Heart left ventricle (tissue), 16 donors: ENCODE results near the gene CPNE4. TPM values are rescaled to one million over a fixed set of nuclear protein-coding genes. Genes with fewer than 3 reads are reported as not detected.

Experiments used
- ATAC-seq, 4 donors: fragments of 200-7000 bp; cut with Tn5 transposase; one replicate each; pipeline ENCODE4 v1.9.1; 2020 to 2022; ENCODE audit warnings: moderate library complexity in 4 of 4, mild to moderate bottlenecking in 3 of 4, moderate number of reproducible peaks in 1 of 4
- DNase-seq, 5 donors: peaks; one replicate each; pipeline ENCODE4 v3.0.0-alpha.2; 2020
- H3K27ac ChIP-seq, 12 donors: fragments of 200-600 bp; sonication (generic) in 4 of 12; one replicate each; pipeline versions ENCODE4 v1.5.0 to v1.8.0; 2016 to 2022; ENCODE audit warnings: mild to moderate bottlenecking in 2 of 12
- H3K27me3 ChIP-seq, 9 donors: fragments of 200-600 bp; sonication (generic) in 2 of 9; one replicate each; pipeline versions ENCODE4 v1.5.1 to v1.8.0; 2016 to 2022; ENCODE audit warnings: mild to moderate bottlenecking in 3 of 9
- H3K36me3 ChIP-seq, 9 donors: fragments of 200-600 bp; sonication (generic) in 2 of 9; one replicate each; pipeline versions ENCODE4 v1.5.0 to v1.8.0; 2018 to 2022; ENCODE audit warnings: mild to moderate bottlenecking in 2 of 9
- H3K4me1 ChIP-seq, 12 donors: fragments of 200-600 bp; sonication (generic) in 4 of 12; one replicate each; pipeline versions ENCODE4 v1.5.0 to v1.8.0; 2016 to 2022; ENCODE audit warnings: mild to moderate bottlenecking in 3 of 12
- H3K4me3 ChIP-seq, 12 donors: fragments of 200-600 bp; sonication (generic) in 4 of 12; one replicate each; pipeline versions ENCODE4 v1.5.0 to v1.8.0; 2017 to 2022; ENCODE audit warnings: mild to moderate bottlenecking in 9 of 12, moderate library complexity in 4 of 12
- H3K9me3 ChIP-seq, 12 donors: fragments of 200-600 bp; sonication (generic) in 4 of 12; one replicate each; pipeline versions ENCODE4 v1.5.0 to v1.8.0; 2016 to 2022; ENCODE audit warnings: mild to moderate bottlenecking in 1 of 12
- POLR2A ChIP-seq, 2 donors: fragments of 450-650 bp; IDR thresholded peaks; one replicate each; pipeline ENCODE4 v1.6.1; 2017; ENCODE audit warnings: antibody characterized with exemption in 2 of 2, mild to moderate bottlenecking in 2 of 2, moderate library complexity in 2 of 2
- WGBS, 4 donors: extraction: QIAGEN DNeasy Blood & Tissue Kit in 2 of 4; methylation state at CpG; one replicate each; pipeline versions ENCODE4 v1.1.5 to v1.1.7; 2013 to 2018; 5-methylcytosine and 5-hydroxymethylcytosine counted together
- intact Hi-C, 10 donors: fragments of 100-400 bp; cut with DNase I; formaldehyde crosslinking; loops; one replicate each; pipeline versions ENCODE4 v1.11.1 to v1.14.2; 2022
- polyA plus RNA-seq, 2 donors: library from polyadenylated mRNA; stranded (reverse); fragments of 200-250 nt; gene quantifications; one replicate each; pipeline ENCODE4 v1.2.3, GENCODE V29; 2013
- total RNA-seq, 9 donors: library from RNA; depleted of rRNA in 2 of 9; stranded (reverse); fragments of >200 nt in 2 of 9; fragmentation: NEBNext Ultra II Directional in 3 of 9; extraction: Animal tissue kit (Norgen Biotek cat#: 25700) in 3 of 9; gene quantifications; one replicate each; pipeline versions ENCODE4 v1.1.0 to v1.2.4, GENCODE V29; 2016 to 2023
- TF ChIP-seq, protein P1 (sequence below), 12 donors: fragments of 200-600 bp; sonication (generic) in 4 of 12; IDR thresholded peaks; one replicate each; pipeline versions ENCODE4 v1.5.0 to v1.8.0; 2018 to 2022; ENCODE audit warnings: antibody characterized with exemption in 12 of 12, mild to moderate bottlenecking in 5 of 12
- donor health status: ischemic (EF 13 %, LVEDD 7.1; RV severe dilation, severe dysfunction).
- donor health status: healthy with polysubstance abuse.
- donor health status: DM: no; HTN: yes; CAD: no.
- donor health status: DM: no; HTN: no; CAD: no.
- donor health status: ischemic (EF 25% LVEDD 6.9; RV normal size, moderate dysfunction).
- donor health status: ischemic (EF 25% LVEDD 5.7; RV mildly dilated, moderate dysfunction).
- donor health status: healthy.
- donor health status: DM: yes; HTN: yes; CAD: no.
- donor health status: ischemic (EF 35%, LVEDD 5.7; RV mildly dilated, moderate dysfunction).
- donor health status: nonischemic (EF 11% LVEDD 7.7; RV severe dilation, severe dysfunction).
- donor health status: DM: yes; HTN: yes; CAD: no.
- donor health status: PGD.
- donor health status: ischemic (EF 29% LVEDD 5.4; RV normal size, mild dysfunction).
- donor health status: nonischemic (EF 23%, LVEDD 6.1; RV moderate dilation, normal function).

CPNE4 gene
- total and polyA plus RNA-seq, 11 donors, result 1.7 to 99.7 (median 24.9) TPM

- ATAC-seq, result no peak
- intact Hi-C loops, result no loop called here
- H3K9me3 ChIP-seq, result no peaks in the 10 kb centered on the region
- H3K4me1 ChIP-seq, result no peaks in the 10 kb centered on the region
- H3K27me3 ChIP-seq, result no peaks in the 10 kb centered on the region
- 55 to 70% (median 67%) methylated on average over 2 of the region's 2 CpGs for WGBS, 4 donors
- no peak overlapping the region for H3K4me3 ChIP-seq
- TF ChIP-seq POLR2A (IDR thresholded peaks at IDR 0.05), result no peak
- TF ChIP-seq, protein P1, sequence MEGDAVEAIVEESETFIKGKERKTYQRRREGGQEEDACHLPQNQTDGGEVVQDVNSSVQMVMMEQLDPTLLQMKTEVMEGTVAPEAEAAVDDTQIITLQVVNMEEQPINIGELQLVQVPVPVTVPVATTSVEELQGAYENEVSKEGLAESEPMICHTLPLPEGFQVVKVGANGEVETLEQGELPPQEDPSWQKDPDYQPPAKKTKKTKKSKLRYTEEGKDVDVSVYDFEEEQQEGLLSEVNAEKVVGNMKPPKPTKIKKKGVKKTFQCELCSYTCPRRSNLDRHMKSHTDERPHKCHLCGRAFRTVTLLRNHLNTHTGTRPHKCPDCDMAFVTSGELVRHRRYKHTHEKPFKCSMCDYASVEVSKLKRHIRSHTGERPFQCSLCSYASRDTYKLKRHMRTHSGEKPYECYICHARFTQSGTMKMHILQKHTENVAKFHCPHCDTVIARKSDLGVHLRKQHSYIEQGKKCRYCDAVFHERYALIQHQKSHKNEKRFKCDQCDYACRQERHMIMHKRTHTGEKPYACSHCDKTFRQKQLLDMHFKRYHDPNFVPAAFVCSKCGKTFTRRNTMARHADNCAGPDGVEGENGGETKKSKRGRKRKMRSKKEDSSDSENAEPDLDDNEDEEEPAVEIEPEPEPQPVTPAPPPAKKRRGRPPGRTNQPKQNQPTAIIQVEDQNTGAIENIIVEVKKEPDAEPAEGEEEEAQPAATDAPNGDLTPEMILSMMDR (IDR thresholded peaks at IDR 0.05), result no peak
- no peak for DNase-seq
- H3K27ac ChIP-seq, result no peak overlapping the region
- no peaks in the 10 kb centered on the region for H3K36me3 ChIP-seq
Observed at GRCh38 chr3:131702146-131702545, 332.7 kb downstream of the CPNE4 start.

GRCh38 chr3:131701153-131701770 lies 333.6 kb downstream of the CPNE4 start:
- intact Hi-C loops, result no loop called here
- Histone ChIP-seq H3K36me3 (no peaks in the 10 kb centered on the region), H3K27me3 (no peaks in the 10 kb centered on the region), H3K4me1 (peaks cover 0 to 7% (median 0%) of the 10 kb centered on the region in 12 donors), H3K27ac (no peak overlapping the region), H3K9me3 (no peaks in the 10 kb centered on the region), H3K4me3 (no peak overlapping the region)
- TF ChIP-seq, protein P1 (IDR thresholded peaks at IDR 0.05), result no peak
- no peak for TF ChIP-seq POLR2A (IDR thresholded peaks at IDR 0.05)
- DNase-seq (no peak), ATAC-seq (no peak)
- WGBS, 4 donors, result 18 to 83% (median 73%) methylated on average over 2 of the region's 2 CpGs

- DNase-seq, result no peak
- 63 to 77% (median 69%) methylated on average over 1 of the region's 1 CpG for WGBS, 4 donors
- TF ChIP-seq POLR2A (IDR thresholded peaks at IDR 0.05), result no peak
- TF ChIP-seq, protein P1 (IDR thresholded peaks at IDR 0.05), result no peak
- Histone ChIP-seq H3K36me3 (no peaks in the 10 kb centered on the region), H3K27ac (no peak overlapping the region), H3K27me3 (no peaks in the 10 kb centered on the region), H3K4me3 (no peak overlapping the region), H3K9me3 (no peaks in the 10 kb centered on the region), H3K4me1 (peaks cover 0 to 8% (median 0%) of the 10 kb centered on the region in 12 donors)
- intact Hi-C loops, result no loop called here
- ATAC-seq, result no peak
Observed at GRCh38 chr3:131699001-131699400, 335.8 kb downstream of the CPNE4 start.

DNA sequence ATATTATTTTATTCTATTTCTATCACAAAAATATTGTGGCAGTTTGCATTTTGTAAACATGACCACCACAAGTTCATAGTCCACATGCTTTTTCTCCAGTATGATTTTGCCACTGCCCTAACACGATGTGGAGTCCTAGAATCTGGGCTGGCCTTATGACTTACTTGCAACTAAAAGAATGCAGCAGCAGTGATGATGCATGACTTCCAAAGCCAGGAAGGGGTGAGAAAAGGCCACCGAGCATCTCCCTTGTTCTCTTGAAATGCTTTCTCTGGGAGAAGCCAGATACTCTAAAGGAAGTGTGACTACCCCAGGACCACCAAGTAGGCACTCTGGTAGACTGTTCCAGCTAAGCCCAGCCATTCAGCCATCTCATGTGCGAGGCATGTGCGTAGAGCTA lies 340.4 kb downstream of the CPNE4 start:
- 80 to 94% (median 83%) methylated on average over 4 of the region's 4 CpGs for WGBS, 4 donors
- TF ChIP-seq, protein P1 (IDR thresholded peaks at IDR 0.05), result no peak
- no peak for TF ChIP-seq POLR2A (IDR thresholded peaks at IDR 0.05)
- H3K27ac ChIP-seq, result no peak overlapping the region
- H3K4me3 ChIP-seq, result no peak overlapping the region
- peaks cover 0 to 8% (median 0%) of the 10 kb centered on the region in 12 donors for H3K4me1 ChIP-seq
- H3K27me3 ChIP-seq, result no peaks in the 10 kb centered on the region
- no peak for DNase-seq
- no peaks in the 10 kb centered on the region for H3K36me3 ChIP-seq
- intact Hi-C loops, result no loop called here
- ATAC-seq, result no peak
- no peaks in the 10 kb centered on the region for H3K9me3 ChIP-seq
